Mammary epithelial cell (primary cell): ENCODE results near the gene DEPDC1.

Source experiments
- EZH2 ChIP-seq: IDR thresholded peaks from 2 replicates; pipeline ENCODE4 v1.6.1; 2012; ENCODE audit warnings: low read length, inconsistent platforms, borderline replicate concordance
- TF ChIP-seq, protein P1 (sequence below), 2 donors: IDR thresholded peaks in 1 of 2; conservative IDR thresholded peaks in 1 of 2; 2 replicates each; pipeline ENCODE4 v1.5.1; 2011 to 2012; ENCODE audit warnings: inconsistent platforms in 2 of 2, low read length in 2 of 2, mild to moderate bottlenecking in 2 of 2, control low read depth in 1 of 2, low read depth in 1 of 2; ENCODE audit not compliant: insufficient read depth in 1 of 2; ENCODE audit errors: extremely low read depth in 1 of 2

GRCh38 chr1:68495532-68495931 is 1.4 kb downstream of the DEPDC1 start:
- no peak for TF ChIP-seq EZH2
- TF ChIP-seq, protein P1, sequence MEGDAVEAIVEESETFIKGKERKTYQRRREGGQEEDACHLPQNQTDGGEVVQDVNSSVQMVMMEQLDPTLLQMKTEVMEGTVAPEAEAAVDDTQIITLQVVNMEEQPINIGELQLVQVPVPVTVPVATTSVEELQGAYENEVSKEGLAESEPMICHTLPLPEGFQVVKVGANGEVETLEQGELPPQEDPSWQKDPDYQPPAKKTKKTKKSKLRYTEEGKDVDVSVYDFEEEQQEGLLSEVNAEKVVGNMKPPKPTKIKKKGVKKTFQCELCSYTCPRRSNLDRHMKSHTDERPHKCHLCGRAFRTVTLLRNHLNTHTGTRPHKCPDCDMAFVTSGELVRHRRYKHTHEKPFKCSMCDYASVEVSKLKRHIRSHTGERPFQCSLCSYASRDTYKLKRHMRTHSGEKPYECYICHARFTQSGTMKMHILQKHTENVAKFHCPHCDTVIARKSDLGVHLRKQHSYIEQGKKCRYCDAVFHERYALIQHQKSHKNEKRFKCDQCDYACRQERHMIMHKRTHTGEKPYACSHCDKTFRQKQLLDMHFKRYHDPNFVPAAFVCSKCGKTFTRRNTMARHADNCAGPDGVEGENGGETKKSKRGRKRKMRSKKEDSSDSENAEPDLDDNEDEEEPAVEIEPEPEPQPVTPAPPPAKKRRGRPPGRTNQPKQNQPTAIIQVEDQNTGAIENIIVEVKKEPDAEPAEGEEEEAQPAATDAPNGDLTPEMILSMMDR (conservative IDR thresholded peaks at IDR 0.05 in 1 of 2, IDR thresholded peaks at IDR 0.05 in 1 of 2; ENCODE audit: extremely low read depth in 1 of 2, insufficient read depth in 1 of 2, low read depth in 1 of 2, low read length in 2 of 2): no peak
